GM08714 (cell line): Measurements from ENCODE around the gene MS4A8.
"Not testable (repeated sequence)": the region's sequence is repeated elsewhere in the genome, so short reads cannot be mapped to it uniquely, and the experiment has no call there.

Experiments used
- H3K4me3 ChIP-seq: fragments of 200-500 bp; sonication (Bioruptor generic); 2 replicates; pipeline ENCODE4 v1.5.1; 2014; ENCODE audit warnings: mild to moderate bottlenecking, low read length, inconsistent platforms
- ZNF274 ChIP-seq: IDR thresholded peaks from 2 replicates; pipeline ENCODE4 v1.6.1; 2012; ENCODE audit warnings: mild to moderate bottlenecking, low read depth, low read length

MS4A8 gene

GRCh38 chr11:60711276-60711675, 11.9 kb downstream of the MS4A8 start:
- no peak overlapping the region for H3K4me3 ChIP-seq
- TF ChIP-seq ZNF274, result no peak

GRCh38 chr11:60713423-60713822, 14.0 kb downstream of the MS4A8 start:
- not testable (repeated sequence) for H3K4me3 ChIP-seq

DNA sequence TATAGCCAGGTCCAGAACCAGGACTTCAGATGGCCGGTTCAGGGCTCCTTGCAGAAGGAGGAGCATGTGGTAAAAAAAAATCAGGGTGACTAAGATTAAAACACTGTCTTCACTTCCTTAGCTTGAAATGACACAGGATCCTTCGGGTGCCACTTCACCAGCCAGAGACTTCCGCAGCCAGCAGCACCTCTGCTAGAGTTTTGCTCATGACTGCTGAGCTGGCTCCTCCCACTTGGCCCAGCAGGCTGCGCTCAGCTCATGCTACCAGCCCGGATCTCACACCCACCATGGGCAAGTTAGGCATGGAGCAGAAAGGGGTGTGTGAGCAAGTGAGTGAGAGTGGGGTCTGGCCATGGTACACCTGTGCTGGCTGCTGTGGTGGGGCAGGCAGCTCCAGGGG, 18.5 kb downstream of the MS4A8 start:
- TF ChIP-seq ZNF274, result no peak
- no peak overlapping the region for H3K4me3 ChIP-seq

DNA sequence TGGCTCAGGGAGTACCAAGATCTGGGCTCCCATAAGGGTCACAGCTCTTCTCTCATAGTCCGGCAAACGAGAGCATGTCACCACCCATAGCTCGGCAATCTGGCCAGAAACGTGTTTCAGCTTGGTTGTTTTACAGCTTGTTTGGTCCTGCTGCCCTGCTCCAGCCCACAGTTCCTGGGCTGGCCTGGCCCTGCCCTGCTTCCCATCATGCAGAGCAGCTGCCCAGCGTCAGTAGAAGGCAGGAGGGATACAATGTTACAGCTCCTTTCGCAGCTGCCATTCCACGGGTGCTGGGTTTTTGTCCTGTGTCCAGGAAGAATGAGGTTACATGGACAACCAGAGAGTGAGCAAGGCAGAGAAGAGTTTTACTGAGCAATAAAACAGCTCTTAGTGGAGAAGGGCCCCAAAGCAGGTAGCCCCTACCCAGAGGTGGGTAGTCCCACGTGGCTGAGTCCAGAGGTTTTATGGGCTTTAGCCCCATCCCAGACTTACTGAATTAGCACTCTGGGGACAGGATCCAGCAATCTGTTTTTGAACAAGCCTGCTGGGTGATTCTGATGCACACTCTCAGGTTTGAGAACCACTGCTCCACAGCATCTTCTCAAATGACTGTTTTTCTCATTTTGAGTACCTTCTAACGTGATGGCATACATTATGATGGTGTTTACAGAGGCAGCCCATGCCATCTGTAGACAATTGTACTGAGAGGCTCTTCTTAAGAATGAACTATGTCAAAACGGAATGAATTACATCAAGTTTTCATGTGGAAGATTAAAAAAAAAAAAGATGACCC, 19.3 kb downstream of the MS4A8 start:
- no peak for TF ChIP-seq ZNF274
- H3K4me3 ChIP-seq, result no peak overlapping the region

GRCh38 chr11:60719391-60719790, 20.0 kb downstream of the MS4A8 start:
- TF ChIP-seq ZNF274, result no peak
- H3K4me3 ChIP-seq, result no peak overlapping the region

DNA sequence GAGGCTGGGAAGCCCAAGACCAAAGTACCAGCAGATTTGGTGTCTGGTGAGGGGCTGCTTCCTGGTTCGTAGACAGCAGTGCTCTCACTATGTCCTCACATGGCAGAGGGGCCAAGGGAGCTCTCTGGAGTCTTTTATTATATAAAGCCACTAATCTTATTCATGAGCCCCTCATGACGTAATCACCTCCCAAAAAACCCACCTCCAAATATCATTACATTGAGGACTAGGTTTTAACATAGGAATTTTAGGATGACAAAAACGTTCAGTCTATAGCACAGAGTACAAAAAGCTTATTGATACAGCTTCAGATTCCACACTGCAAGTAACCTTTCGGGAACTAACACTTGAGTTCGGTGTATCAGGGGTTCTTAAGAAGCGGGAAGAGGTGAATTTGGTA, 21.0 kb downstream of the MS4A8 start:
- H3K4me3 ChIP-seq, result no peak overlapping the region
- TF ChIP-seq ZNF274, result no peak

DNA sequence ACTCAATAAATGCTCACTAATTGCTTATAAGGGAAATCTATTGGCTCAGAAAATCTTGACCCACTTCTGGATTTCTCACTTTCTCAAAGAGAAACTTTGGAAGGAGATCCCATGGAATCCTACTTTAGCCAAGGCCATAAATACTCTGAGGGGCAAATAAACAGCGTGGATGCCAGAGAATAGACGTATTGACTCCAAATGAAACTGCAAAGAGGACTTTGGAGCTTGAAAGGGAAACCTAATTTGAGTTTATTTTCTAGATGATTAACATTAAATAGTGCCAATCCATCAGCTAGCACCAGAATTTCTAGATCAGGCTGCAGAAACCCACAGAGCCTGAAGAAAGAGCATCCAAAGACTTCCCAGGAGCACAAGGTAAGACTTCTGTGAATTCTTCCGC, 25.0 kb downstream of the MS4A8 start, which contains the start of gene MS4A18:
MS4A18 (plus strand) TSS at position 301 of the 400 bp plus-strand sequence.
- H3K4me3 ChIP-seq, result no peak within 1 kb of the TSS
- TF ChIP-seq ZNF274, result no peak

DNA sequence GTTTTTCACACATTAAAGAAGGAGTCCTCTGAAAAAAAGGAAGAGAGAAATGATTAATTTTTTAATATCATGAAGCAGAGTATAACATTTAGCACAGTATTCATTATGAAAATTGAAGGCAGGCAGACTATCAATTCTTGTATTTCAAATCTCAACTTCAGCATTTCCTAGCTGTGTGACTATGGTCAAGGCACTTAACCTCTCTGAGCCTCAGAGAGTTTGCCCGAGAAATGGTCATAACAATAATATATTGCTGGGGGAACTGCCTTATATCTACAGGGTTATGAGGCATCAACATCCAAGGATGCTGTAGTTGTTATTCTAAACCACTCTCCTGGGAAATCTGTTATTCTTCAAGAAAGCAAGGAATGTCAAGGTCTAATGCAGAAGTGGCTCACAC, 26.2 kb downstream of the MS4A8 start:
- no peak overlapping the region for H3K4me3 ChIP-seq
- no peak for TF ChIP-seq ZNF274

- no peak overlapping the region for H3K4me3 ChIP-seq
- TF ChIP-seq ZNF274, result no peak
Measured at GRCh38 chr11:60731586-60731985, 32.2 kb downstream of the MS4A8 start.

GRCh38 chr11:60734279-60734678, 34.9 kb downstream of the MS4A8 start:
- no peak overlapping the region for H3K4me3 ChIP-seq
- no peak for TF ChIP-seq ZNF274

- no peak overlapping the region for H3K4me3 ChIP-seq
- TF ChIP-seq ZNF274, result no peak
Measured at GRCh38 chr11:60739114-60739513, 39.7 kb downstream of the MS4A8 start.

DNA sequence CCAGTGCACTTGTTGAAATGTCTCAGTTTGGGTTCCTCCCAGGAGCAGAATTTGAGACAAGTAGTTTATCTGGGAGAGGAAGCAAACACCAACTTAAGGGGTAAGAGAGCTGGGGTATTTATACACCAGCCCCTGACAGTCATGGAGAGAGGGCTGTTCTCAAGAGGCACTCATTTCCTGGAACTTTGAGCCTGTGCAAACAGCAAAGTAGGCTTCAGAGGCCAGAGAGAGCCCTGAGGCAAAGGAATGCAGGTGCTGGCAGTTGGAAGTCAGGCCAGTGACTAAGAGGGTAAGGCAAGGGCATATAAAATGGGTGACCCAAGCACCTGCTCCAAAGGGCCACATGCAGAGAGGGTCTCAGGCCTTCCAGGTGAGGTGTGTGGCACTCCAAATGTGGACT, 41.2 kb downstream of the MS4A8 start:
- no peak overlapping the region for H3K4me3 ChIP-seq
- TF ChIP-seq ZNF274, result no peak

DNA sequence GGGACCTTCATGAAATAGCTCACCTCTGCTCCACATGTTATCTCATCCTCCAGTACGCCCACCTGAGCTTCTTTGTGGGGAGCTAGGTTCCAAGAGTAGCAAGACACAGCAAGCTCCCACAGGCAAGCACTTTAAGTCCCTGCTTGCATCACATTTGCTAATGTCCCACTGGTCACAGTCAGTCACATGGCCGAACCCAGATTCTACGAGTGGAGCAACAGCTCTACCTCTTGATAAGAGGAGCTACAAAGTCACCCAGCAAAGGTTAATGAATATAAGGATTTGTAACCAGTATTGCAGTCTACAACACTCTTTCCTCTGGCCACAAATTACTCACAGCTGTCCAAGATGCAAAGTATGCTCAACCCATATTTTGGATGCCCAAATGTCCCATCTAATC, 42.0 kb downstream of the MS4A8 start:
- no peak for TF ChIP-seq ZNF274

DNA sequence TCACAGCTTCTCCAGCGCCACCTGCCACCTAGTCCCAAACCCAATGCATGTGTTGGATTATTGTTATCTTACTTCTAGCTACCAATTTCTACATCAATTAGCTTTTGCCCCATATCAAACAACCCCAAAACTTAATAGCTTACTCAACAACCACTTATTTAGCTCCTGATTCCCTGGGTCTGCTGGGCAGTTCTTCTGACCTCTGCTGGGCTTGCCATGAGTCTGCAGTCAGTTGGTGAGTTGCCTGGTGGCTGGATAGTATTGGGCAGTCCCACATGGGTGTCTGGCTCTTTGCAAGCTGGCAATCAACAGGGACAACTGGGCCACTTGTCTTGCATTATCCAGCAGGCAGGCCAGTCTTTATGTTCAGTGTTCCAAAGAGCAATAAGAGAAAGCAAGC, 43.6 kb downstream of the MS4A8 start:
- no peak overlapping the region for H3K4me3 ChIP-seq
- TF ChIP-seq ZNF274, result no peak

More for the DNA sequence above, 42.0 kb downstream of the MS4A8 start:
- H3K4me3 ChIP-seq, result no peak overlapping the region

- H3K4me3 ChIP-seq, result no peak overlapping the region
- no peak for TF ChIP-seq ZNF274
Measured at GRCh38 chr11:60744114-60744513, 44.7 kb downstream of the MS4A8 start.

GRCh38 chr11:60747359-60747873, 48.0 kb downstream of the MS4A8 start:
- H3K4me3 ChIP-seq, result no peak overlapping the region
- no peak for TF ChIP-seq ZNF274

GRCh38 chr11:60748225-60748624, 48.8 kb downstream of the MS4A8 start:
- TF ChIP-seq ZNF274, result no peak
- H3K4me3 ChIP-seq, result no peak overlapping the region
